IMR-90 (cell line): ENCODE measurements around the gene STAB1. TPM values are rescaled to one million over a fixed set of nuclear protein-coding genes. Genes with fewer than 3 reads are reported as not detected.
A peak's percentile ranks its signal among the peaks of the same experiment; 100 is the strongest.

Experiments used
- ATAC-seq: fragments of 200-7000 bp; cut with Tn5 transposase; 2 replicates; pipeline ENCODE4 v1.9.1; 2020; ENCODE audit warnings: low read depth, mild to moderate bottlenecking, moderate library complexity
- BruUV-seq: library from RNA; stranded (reverse); fragments of 400-500 nt; replicated peaks from 2 replicates; lab custom pipeline; 2021; lab: Mats Ljungman, UMichigan
- CTCF ChIA-PET: fragments of 300-600 bp; formaldehyde crosslinking; extraction: SDS; loops from one replicate; lab custom pipeline; 2021; ENCODE audit warnings: antibody characterized with exemption; lab: Yijun Ruan, JAX
- POLR2A ChIA-PET: fragments of 300-600 bp; sonication (Branson Sonifier 250); formaldehyde crosslinking; loops from one replicate; lab custom pipeline; 2022; ENCODE audit warnings: antibody characterized with exemption; ENCODE audit not compliant: unreplicated experiment; lab: Charles Lee
- DNase-seq: peaks from one replicate; pipeline ENCODE4 v3.0.0; 2013
- H2AFZ ChIP-seq: replicated peaks from 2 replicates; pipeline ENCODE3; 2013; ENCODE audit warnings: low read length, mild to moderate bottlenecking; ENCODE audit not compliant: poor library complexity
- H2AK5ac ChIP-seq: 2 replicates; pipeline ENCODE4 v1.6.1; 2013; ENCODE audit warnings: low read depth, low read length, inconsistent platforms
- H2AK9ac ChIP-seq: replicated peaks from 2 replicates; pipeline ENCODE3; 2013; ENCODE audit warnings: mild to moderate bottlenecking, low read depth, low read length, moderate library complexity; ENCODE audit not compliant: poor library complexity
- H2BK120ac ChIP-seq: 2 replicates; pipeline ENCODE4 v1.6.1; 2013; ENCODE audit warnings: low read depth, low read length, inconsistent platforms
- H2BK15ac ChIP-seq: 3 replicates; pipeline ENCODE4 v1.6.1; 2013; ENCODE audit warnings: low read depth, low read length, inconsistent platforms
- H2BK20ac ChIP-seq: 2 replicates; pipeline ENCODE4 v1.6.1; 2013; ENCODE audit warnings: low read depth, mild to moderate bottlenecking, inconsistent platforms, low read length, moderate library complexity
- H2BK5ac ChIP-seq: 2 replicates; pipeline ENCODE4 v1.6.1; 2013; ENCODE audit warnings: mild to moderate bottlenecking, low read depth, low read length, inconsistent platforms; ENCODE audit not compliant: poor library complexity, severe bottlenecking
- H3K14ac ChIP-seq: replicated peaks from 2 replicates; pipeline ENCODE4 v1.6.1; 2013; ENCODE audit warnings: low read depth, low read length, inconsistent platforms
- H3K18ac ChIP-seq: 2 replicates; pipeline ENCODE4 v1.6.1; 2013; ENCODE audit warnings: low read depth, low read length, control low read depth
- H3K23ac ChIP-seq: 2 replicates; pipeline ENCODE4 v1.6.1; 2013; ENCODE audit warnings: low read depth, low read length, inconsistent platforms
- H3K27ac ChIP-seq: 2 replicates; pipeline ENCODE4 v1.5.1; 2013; ENCODE audit warnings: mild to moderate bottlenecking, control low read depth, low read length; ENCODE audit not compliant: insufficient read depth
- H3K27me3 ChIP-seq: 2 replicates; pipeline ENCODE4 v1.6.1; 2013; ENCODE audit warnings: low read length; ENCODE audit not compliant: control insufficient read depth, insufficient read depth
- H3K36me3 ChIP-seq: 2 replicates; pipeline ENCODE4 v1.6.1; 2013; ENCODE audit warnings: low read length, mixed read lengths; ENCODE audit not compliant: control insufficient read depth, insufficient read depth
- H3K4ac ChIP-seq: 2 replicates; pipeline ENCODE4 v1.6.1; 2013; ENCODE audit warnings: low read depth, low read length, inconsistent platforms
- H3K4me1 ChIP-seq: 2 replicates; pipeline ENCODE4 v1.6.1; 2013; ENCODE audit warnings: low read length, mixed read lengths; ENCODE audit not compliant: control insufficient read depth, insufficient read depth
- H3K4me2 ChIP-seq: 2 replicates; pipeline ENCODE4 v1.6.1; 2013; ENCODE audit warnings: low read depth, mild to moderate bottlenecking, control low read depth, low read length, moderate library complexity
- H3K4me3 ChIP-seq: 2 replicates; pipeline ENCODE4 v1.5.1; 2013; ENCODE audit warnings: low read depth, mild to moderate bottlenecking, control low read depth, low read length, moderate library complexity; ENCODE audit not compliant: insufficient read depth
- H3K56ac ChIP-seq: 2 replicates; pipeline ENCODE4 v1.6.1; 2013; ENCODE audit warnings: low read length, inconsistent platforms; ENCODE audit not compliant: insufficient read depth; ENCODE audit errors: extremely low read depth
- H3K79me1 ChIP-seq, 2 experiments: 2 replicates each; pipeline ENCODE4 v1.6.1; 2013; ENCODE audit warnings: low read length in 2 of 2, inconsistent platforms in 1 of 2, low read depth in 1 of 2
- H3K9ac ChIP-seq: 2 replicates; pipeline ENCODE4 v1.6.1; 2013; ENCODE audit warnings: low read depth, low read length, control low read depth
- H3K9me1 ChIP-seq: 2 replicates; pipeline ENCODE4 v1.6.1; 2013; ENCODE audit warnings: low read length, inconsistent platforms; ENCODE audit not compliant: insufficient read depth
- H3K9me3 ChIP-seq: 2 replicates; pipeline ENCODE4 v1.6.1; 2013; ENCODE audit warnings: low read length; ENCODE audit not compliant: control insufficient read depth, insufficient read depth
- H4K20me1 ChIP-seq: 2 replicates; pipeline ENCODE4 v1.6.1; 2013; ENCODE audit warnings: low read length, inconsistent platforms; ENCODE audit not compliant: insufficient read depth
- H4K5ac ChIP-seq: 2 replicates; pipeline ENCODE4 v1.6.1; 2013; ENCODE audit warnings: mild to moderate bottlenecking, low read depth, low read length, control low read depth
- H4K8ac ChIP-seq, 2 experiments: 2 replicates each; pipeline ENCODE4 v1.6.1; 2013; ENCODE audit warnings: low read depth in 2 of 2, low read length in 2 of 2, control low read depth in 1 of 2, inconsistent platforms in 1 of 2
- H4K91ac ChIP-seq: 2 replicates; pipeline ENCODE4 v1.6.1; 2013; ENCODE audit warnings: low read depth, low read length, inconsistent platforms; ENCODE audit not compliant: insufficient read depth
- CHD1 ChIP-seq: IDR thresholded peaks from 2 replicates; pipeline ENCODE4 v1.6.1; 2012; ENCODE audit warnings: low read depth, low read length, improper control_type of control experiment
- FOS ChIP-seq: fragments of 150-350 bp; IDR thresholded peaks from 2 replicates; pipeline ENCODE4 v1.6.1; 2016; ENCODE audit warnings: low read depth, low read length
- MXI1 ChIP-seq: IDR thresholded peaks from 2 replicates; pipeline ENCODE4 v1.6.1; 2012; ENCODE audit warnings: low read depth, mild to moderate bottlenecking, low read length, moderate library complexity, borderline replicate concordance
- RCOR1 ChIP-seq: IDR thresholded peaks from 2 replicates; pipeline ENCODE4 v1.6.1; 2012; ENCODE audit warnings: mild to moderate bottlenecking, low read length, improper control_type of control experiment; ENCODE audit not compliant: insufficient replicate concordance
- WGBS, 2 experiments: methylation state at CpG; one replicate each; pipeline versions ENCODE4 v1.1.5 to v1.1.7; 2013; ENCODE audit warnings: missing lambda C conversion rate in 2 of 2; ENCODE audit not compliant: insufficient read length in 1 of 2; ENCODE audit errors: extremely low coverage in 2 of 2; 5-methylcytosine and 5-hydroxymethylcytosine counted together
- dilution Hi-C: fragments of 300-500 bp; cut with HindIII; formaldehyde crosslinking; loops from one replicate; pipeline ENCODE4 v1.14.3; 2018; ENCODE audit warnings: low sequenced_read_pairs; ENCODE audit not compliant: unreplicated experiment
- in situ Hi-C: fragments of 300-500 bp; cut with MboI; formaldehyde crosslinking; loops from 3 replicates; pipeline ENCODE4 v1.14.3; 2019; ENCODE audit warnings: low sequenced_read_pairs, inconsistent platforms, mixed read lengths
- intact Hi-C: fragments of 100-400 bp; cut with micrococcal nuclease; formaldehyde crosslinking; loops from 2 replicates; pipeline ENCODE4 v1.10.0; 2022
- polyA plus RNA-seq, 3 experiments: library from polyadenylated mRNA; depleted of rRNA; stranded (reverse); fragments of >200 nt; gene quantifications; 2 replicates each; pipeline ENCODE4 v1.2.3, GENCODE V29; 2012; ENCODE audit warnings: low replicate concordance in 1 of 3
- total RNA-seq: library from RNA; depleted of rRNA; stranded (reverse); fragments of >200 nt; gene quantifications from 2 replicates; pipeline ENCODE4 v1.2.3, GENCODE V29; 2012
- TF ChIP-seq, protein P1 (sequence below): conservative IDR thresholded peaks from 2 replicates; pipeline ENCODE4 v1.5.1; 2012; ENCODE audit warnings: mild to moderate bottlenecking, low read depth, low read length, improper control_type of control experiment

The STAB1 gene
- total and polyA plus RNA-seq, 2 of the 4 experiments (the other 2 are of a cell fraction) = not detected

DNA sequence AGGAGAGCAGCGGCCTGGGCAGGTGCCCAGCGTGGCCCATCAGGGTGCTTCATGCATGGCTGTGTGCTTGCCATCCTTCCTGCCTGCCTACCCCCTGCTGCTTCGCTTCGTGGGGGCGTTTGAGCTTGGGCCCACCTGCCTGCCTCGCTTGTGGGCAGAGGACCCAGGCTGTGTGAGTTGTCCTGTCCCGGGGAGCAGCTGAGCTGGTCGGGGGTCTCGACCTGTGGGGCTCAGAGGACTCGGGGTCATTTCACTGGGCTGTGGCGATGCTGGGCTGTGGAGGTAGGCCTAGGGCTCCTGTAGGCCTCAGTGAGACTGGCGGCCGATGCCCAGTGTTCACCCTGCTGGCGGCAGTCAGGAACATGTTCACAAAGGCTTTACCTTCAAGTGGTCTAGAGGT, 12.1 kb upstream of the STAB1 start:
- no peak overlapping the region for H2BK20ac ChIP-seq
- H2AK9ac ChIP-seq = no peak overlapping the region
- peaks cover 6 to 48% of the 10 kb centered on the region in 2 experiments; a peak in 3 of 4 replicates for H3K79me1 ChIP-seq
- peaks cover 83% of the 10 kb centered on the region for H3K36me3 ChIP-seq
- H2BK5ac ChIP-seq = no peak overlapping the region
- H4K20me1 ChIP-seq = peaks cover 32% of the 10 kb centered on the region
- no peak overlapping the region for H2BK120ac ChIP-seq
- ATAC-seq = peak; percentile 5; the same call in 1 of the 2 replicates
- no peaks in the 10 kb centered on the region for H3K9me3 ChIP-seq
- H2AK5ac ChIP-seq = 0 out of 2 replicates have a peak overlapping the region, but pooled peaks have one; percentile 27
- POLR2A ChIA-PET = no interaction called here
- H3K4ac ChIP-seq = no peak overlapping the region
- CTCF ChIA-PET = no interaction called here
- H3K4me1 ChIP-seq = peaks cover 13% of the 10 kb centered on the region; the same call in 1 of the 2 replicates
- no peak overlapping the region for H3K27ac ChIP-seq
- H3K27me3 ChIP-seq = no peaks in the 10 kb centered on the region
- peaks cover 17% of the 10 kb centered on the region; the same call in 1 of the 2 replicates for H3K9me1 ChIP-seq
- H4K8ac ChIP-seq = no peak overlapping the region
- no peak for DNase-seq
- H3K4me3 ChIP-seq = no peak overlapping the region
- H3K9ac ChIP-seq = no peak overlapping the region
- dilution Hi-C loops = no loop called here
- H3K4me2 ChIP-seq = no peak overlapping the region
- 89% methylated on average over 13 of the region's 14 CpGs; no CpG with 5 or more reads in 1 of the 2 experiments for WGBS, 2 experiments
- H2BK15ac ChIP-seq = no peak overlapping the region
- H4K91ac ChIP-seq = no peak overlapping the region
- TF ChIP-seq FOS (no peak), MXI1 (no peak), RCOR1 (no peak), CHD1 (no peak)
- TF ChIP-seq, protein P1, sequence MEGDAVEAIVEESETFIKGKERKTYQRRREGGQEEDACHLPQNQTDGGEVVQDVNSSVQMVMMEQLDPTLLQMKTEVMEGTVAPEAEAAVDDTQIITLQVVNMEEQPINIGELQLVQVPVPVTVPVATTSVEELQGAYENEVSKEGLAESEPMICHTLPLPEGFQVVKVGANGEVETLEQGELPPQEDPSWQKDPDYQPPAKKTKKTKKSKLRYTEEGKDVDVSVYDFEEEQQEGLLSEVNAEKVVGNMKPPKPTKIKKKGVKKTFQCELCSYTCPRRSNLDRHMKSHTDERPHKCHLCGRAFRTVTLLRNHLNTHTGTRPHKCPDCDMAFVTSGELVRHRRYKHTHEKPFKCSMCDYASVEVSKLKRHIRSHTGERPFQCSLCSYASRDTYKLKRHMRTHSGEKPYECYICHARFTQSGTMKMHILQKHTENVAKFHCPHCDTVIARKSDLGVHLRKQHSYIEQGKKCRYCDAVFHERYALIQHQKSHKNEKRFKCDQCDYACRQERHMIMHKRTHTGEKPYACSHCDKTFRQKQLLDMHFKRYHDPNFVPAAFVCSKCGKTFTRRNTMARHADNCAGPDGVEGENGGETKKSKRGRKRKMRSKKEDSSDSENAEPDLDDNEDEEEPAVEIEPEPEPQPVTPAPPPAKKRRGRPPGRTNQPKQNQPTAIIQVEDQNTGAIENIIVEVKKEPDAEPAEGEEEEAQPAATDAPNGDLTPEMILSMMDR = no peak
- H4K5ac ChIP-seq = no peak overlapping the region
- in situ Hi-C loops = no loop called here
- intact Hi-C loops = no loop called here
- no peak overlapping the region for H3K56ac ChIP-seq
- H3K18ac ChIP-seq = no peak overlapping the region
- no peak overlapping the region for H3K14ac ChIP-seq
- H3K23ac ChIP-seq = no peak overlapping the region
- no peak overlapping the region for H2AFZ ChIP-seq
- no TSS peak for BruUV-seq
